Stimulated activated CD4-positive, alpha-beta T cell treated with anti-CD3 and anti-CD28 coated beads, Interleukin-2, amount 100 ng/mL, for 48 hours (primary cell): ENCODE results near the gene CXCL9.
"Not testable (repeated sequence)": the region's sequence is repeated elsewhere in the genome, so short reads cannot be mapped to it uniquely, and the experiment has no call there.

Source experiments
- DNase-seq, 2 donors: peaks; one replicate each; pipeline ENCODE4 v3.0.0-alpha.2; 2020

CXCL9 gene

DNA sequence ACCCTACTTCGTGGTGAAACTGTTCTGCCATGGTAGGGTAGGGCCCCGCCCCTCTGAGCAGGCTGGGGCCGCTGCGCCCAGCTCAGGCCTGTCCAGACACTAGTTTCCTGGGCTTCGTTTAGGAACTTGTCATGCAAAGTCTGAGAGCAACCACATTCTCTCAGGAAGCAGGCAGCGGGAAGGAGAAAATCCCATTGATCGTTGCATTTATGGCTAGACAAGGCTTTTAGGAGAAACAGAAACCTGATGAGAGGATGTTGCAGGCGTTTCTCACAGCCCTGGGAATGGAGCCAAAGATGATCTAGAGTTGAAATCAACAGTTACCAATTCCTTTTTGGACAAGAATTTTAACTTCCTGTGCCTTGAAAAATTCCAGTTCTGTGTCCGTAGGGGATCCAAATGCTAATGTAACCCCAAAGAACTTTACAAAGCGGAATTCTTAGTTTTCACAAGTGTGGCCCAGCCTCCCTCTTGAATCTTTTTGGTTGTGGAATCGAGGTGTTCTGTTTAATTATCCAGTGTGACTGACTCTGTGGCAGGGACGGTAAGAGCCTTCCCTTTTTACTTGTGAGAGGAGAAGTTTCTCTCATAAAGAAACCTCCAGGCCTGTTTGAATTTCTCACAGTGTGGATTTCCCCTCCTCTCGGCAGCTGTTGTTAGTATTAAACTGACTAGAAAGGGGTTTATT lies 4.5 kb upstream of the CXCL9 start:
- no peak for DNase-seq

DNA sequence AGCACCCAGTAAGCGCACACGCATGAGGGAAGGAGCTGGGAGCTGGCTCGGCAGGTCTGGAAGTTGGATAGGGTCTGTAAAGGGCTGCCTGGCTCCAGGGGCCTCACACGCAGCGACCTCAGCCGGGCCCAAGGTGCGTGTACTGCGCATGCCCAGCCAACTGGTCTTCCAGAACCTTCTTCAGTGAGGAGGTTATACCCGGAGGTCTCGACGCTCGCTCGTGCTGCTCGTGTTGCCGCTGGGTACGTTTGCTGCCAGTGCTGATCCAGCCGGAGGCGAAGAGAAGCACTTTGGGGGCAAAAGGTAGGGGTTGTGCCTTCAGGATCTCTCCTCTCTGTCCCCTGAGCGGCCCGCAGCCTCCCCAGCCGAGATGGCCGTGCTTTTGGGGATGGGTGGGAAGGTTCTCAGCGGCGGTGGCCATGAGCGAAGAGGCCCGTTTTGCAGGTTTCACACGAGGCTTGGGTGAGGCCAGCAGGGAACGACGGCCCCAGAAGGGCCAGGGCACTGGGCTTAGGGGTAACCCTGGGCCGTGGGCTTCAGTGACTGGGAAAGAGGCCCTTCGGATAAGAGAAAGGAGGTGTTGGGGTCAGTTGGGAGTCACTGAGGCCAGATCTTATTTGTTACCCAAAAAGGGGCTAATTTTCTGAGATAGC lies 3.8 kb upstream of the CXCL9 start:
- no peak for DNase-seq

DNA sequence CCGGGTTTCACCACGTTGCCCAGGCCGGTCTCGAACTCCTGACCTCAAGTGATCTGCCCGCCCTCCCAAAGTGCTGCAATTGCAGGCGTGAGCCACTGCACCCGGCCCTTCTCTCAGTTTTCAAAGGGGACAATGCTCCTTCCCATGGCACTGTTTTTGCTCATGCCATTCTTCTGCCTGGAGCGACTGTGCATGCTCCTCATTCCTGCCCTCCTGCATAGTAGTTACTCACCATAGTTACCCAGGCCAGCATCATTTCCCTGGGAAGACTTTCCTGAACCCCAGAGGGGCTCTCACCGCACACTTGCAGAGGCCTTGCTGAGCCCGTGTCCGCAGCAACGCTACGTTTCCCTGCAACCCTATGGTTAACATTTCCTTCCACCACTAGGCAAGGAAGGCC lies 3.3 kb upstream of the CXCL9 start:
- no peak for DNase-seq

DNA sequence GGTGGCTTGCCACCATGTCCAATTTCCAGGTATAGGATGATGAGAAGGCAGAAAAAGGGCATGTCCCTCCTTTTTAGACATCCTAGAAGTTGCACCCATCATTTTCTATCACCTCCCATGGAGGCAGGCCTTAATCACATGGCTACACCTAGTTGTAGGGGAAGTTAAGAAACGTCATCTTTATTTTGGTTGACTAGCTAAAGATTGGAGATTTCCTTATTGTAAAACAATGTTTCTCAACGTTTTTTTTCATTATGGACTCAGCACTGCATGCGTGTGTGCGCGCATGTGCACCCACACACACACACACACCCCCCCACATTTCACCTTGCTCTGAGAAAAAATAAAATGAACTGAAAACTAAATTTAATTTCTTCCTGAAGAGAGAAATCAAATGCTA lies 2.0 kb upstream of the CXCL9 start:
- DNase-seq: no peak

DNA sequence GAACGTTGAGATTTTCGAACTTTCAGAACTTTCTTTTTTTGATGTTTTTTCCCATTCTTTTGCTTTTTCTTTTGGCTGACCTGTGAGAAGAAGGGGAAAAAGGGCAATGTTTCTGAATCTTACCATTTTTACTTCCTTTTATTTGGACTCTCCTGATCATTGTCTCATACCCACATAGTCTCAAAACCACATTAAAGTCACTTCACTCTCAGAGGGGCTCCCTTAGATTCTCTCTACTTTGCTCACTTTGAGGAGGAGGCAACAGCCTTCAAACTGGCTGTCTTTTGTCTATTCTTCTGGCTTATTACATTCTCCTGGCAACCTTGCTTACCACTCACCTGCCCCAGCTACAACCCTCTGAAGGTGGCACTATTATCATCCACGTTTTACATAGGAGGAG lies 3.7 kb downstream of the CXCL9 start:
- DNase-seq: no peak

DNA sequence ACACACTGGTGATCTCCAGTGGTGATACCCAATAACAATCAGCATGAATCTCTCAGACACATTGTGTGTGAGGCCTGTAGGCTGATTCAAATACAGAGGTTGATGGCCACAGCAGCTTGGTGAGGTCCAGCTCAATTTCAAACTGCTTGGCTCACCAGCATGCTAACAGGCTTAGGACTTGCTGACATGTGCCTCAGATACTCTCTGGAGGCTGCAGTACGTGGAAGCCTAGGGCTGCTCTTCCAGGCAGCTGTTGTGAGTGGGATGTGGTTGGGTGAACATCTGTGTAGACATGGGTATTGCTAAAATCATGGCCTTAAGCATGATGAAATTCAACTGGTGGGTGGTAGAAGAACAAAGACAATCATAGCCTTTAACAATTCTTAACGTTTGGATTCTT lies 4.3 kb downstream of the CXCL9 start:
- DNase-seq: no peak

DNA sequence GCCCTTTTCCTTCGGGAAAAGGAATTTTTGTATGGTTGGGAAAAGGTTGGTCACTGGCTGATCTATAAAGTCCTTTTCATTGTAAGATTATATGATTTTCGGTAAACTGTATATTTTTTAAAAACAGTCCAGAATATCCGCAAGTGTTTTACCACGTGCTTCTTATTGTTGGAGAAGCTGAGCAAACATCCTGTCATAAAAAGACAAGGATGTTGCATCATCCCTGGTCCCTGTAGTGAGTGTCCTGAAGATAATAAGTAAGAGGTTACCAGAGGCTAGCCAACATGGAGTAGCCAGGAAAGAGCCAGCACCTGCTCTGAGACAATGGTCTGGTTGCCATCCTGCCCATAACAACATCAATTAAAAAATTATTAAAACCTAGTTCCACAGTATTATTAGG lies 5.1 kb downstream of the CXCL9 start:
- DNase-seq: no peak

DNA sequence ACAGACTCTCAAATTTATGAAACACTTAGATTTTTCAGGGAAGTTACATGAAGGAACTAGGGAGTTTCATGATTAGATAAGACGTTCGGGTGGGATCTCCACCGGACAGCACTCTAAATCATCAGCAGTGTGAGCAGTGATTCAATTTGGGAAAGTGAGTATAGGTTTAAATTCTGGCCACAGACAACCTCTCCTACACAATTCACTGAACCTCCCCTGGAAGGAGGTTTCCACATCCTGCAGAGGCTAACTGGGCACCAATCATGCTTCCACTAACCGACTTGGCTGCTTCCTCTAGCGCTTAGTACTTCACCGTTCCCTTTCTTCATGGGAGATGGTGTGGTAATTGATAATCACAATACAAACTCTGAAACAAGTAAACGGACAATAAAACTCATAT lies 5.6 kb downstream of the CXCL9 start:
- no peak for DNase-seq

DNA sequence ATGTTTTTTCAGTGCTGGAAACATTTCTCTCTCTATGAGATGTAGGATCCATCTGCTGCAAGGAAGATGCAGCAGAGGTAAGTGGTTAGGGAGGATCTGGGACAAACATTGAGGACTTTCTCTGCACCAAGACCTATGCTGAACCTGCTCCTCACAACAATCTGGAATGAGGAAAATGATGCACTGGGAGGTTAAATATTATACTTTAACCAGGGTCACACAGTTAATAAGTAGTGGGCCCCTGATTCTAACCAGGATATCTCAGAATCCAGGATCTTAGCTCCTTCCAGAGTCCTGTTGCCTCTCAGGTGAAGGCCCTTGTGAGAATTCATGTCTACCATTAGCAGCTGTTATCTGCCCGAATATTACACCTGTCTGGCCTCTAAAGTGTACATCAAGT lies 7.0 kb downstream of the CXCL9 start:
- no peak for DNase-seq

DNA sequence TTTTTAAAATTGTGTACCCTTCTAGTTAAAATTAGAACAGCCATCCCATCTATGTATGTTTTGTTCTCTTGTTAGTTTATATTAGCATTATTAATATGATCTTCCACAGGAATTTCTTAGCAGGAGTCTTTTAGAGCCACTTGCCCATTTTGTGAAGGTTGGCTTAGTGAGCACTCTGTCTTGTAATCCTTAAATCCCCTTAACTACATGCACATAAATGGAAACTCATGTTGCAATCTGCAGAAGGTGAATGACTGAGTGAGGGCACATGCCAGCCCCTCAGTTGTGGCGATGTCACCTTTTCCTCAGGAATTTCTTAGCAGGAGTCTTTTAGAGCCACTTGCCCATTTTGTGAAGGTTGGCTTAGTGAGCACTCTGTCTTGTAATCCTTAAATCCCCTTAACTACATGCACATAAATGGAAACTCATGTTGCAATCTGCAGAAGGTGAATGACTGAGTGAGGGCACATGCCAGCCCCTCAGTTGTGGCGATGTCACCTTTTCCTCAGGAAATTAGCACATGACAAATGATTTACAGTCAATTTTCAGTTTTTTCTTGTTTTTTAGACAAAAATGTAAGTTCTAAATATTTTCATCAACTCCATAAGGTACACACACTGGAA lies 8.7 kb downstream of the CXCL9 start:
- DNase-seq: not testable (repeated sequence)

DNA sequence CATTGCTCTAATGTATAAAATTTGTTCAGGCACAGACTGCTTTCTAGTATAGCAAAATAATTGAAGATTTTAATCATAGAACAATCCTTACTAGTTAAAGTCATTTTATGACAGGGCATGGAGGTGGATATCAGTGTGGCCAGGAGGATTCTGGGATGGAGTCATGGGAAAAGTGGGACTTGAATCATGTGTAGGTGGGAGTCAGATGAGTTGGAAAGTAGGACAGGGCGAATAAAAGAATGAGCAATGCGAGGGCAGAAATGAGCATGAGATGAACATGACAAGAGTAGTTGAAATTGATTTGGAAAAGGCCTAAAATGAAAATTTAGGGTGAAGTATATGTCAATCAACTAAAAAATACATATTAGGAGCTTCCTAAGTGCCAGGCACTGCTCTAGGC lies 9.4 kb downstream of the CXCL9 start:
- DNase-seq: no peak

DNA sequence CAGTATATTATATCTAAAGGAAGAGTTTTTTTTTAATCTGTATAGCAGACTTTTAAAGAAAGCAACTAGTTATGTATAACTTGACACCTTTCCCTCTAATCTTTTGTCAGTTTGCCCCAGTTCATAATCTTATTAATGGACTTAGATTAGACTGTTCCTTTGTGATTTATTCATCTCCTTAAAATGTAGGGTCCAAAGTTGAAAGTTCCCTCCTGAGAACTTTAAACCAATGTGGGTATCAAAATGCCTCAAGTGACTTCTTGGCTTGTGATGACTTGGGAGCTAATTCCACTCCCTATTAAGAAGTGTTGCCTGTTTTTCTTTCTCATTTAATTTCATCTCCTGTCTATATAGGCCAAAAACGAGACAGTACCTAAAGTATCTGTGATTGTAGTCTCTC lies 10.2 kb downstream of the CXCL9 start:
- no peak for DNase-seq

DNA sequence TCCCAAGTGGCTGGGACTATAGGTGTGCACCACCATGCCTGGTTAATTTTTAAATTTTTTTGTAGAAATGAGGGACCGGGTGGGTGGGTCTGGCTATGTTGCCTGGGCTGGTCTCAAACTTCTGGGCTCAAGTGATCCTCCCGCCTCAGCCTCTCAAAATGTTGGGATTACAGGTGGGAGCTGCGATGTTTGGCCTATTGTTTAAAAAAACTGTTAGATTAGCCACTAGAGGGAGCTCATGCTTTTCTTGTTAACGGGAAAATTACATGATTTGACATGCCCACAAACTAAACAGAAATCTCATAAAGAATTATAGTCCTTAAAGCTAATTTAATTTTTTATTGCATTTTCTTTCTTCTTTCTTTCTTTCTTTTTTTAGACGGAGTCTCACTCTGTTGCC lies 11.6 kb downstream of the CXCL9 start:
- no peak for DNase-seq

DNA sequence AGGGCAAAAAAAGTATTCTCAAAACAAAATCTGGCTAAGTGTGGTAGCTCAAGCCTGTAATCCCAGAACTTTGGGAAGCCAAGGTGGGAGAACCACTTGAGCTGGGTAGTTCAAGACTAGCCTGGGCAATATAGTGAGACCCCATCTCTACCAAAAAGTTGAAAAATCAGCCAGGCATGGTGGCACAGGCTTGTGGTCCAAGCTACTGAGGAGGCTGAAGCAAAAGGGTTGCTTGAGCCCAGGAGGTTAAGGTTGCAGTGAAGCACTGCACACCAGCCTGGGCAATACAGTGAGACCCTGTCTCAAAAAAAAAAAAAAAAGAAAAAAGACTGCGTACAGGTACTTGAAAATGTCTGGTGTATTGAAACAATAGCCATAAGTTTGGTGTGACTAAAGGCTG lies 14.8 kb downstream of the CXCL9 start:
- DNase-seq: no peak

DNA sequence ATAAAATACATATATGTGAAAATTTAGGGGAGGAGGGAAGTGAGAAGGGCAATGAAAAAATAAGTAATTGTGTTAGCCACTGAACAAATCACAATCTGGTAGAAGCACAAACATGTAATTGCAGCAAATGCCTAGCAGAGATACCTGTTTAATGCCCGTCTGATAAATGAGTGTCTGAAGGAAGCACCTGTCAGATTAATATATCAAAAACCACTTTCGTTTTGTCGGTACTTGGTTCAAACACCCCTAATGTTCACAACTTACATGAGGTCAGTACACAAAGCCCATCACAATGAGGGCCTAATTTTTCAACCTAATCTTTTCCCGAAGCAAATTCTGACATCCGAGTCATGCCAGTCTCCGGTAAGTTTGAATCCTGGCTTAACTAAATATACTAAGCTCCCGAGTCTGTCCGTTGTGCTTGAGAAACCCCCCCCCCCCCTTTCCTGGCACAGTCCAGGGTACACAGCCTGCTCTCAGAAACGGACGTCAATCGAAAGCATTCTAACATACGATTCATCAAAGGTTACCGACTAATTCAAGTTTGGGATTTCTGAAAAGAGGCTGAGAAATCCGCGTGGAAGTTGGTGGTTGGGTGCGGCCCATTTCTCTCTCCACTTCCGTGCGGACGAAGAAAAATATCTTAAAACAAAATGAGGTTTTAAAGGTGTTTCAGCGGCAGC lies 17.3 kb downstream of the CXCL9 start:
- no peak for DNase-seq

DNA sequence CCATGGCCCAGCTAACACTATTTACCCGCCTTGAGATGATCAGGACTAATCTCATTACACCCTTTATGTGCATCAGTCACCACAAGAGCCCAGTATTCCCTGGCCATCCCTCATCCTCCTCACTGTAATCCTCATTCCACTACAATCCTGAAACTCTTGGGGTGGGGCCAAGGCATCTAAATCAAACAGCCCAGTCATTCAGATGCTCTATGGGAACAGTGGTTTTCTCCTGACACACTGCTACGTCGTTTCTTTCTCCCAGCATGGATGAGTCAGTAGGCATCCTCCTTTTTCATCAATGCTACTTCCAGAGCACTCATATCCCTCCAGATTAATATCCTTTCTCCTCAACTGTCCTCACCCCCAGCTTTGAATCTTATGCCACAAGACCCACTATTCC lies 22.2 kb downstream of the CXCL9 start:
- DNase-seq: no peak

DNA sequence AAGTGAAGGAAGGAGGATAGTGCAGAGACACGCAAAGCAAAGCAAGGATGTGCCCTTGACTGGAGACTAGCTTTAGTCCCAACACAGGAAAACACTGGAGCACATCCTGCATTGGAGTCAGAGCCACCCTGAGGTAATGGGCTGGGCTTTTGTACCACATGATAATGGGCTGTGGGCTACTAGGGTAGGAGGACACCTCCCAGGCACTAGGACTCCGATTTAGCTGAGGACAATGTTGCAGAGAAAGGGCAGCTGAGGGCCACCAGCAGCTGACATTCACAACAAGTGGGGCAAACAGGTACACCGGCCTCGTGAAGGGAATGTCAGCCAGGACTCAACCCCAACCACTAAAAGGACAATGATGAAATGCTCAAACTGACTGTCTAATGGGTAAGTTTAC lies 26.7 kb downstream of the CXCL9 start:
- DNase-seq: no peak

DNA sequence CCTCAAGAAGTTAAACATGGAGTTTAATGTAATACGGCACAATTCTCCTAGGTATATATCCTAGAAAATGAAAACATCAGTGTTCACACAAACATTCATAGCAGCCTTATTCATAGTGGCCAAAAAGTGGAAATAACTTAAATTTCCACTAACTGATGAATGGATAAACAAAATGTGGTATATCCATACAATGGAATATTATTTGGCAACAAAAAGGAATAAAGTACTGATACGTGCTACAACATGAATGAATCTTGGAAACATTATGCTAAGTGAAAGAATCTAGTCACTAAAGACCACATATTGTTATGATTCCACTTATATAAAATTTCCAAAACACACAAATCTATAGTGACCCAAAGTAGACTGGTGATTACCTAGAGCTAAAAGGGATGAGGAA lies 31.1 kb downstream of the CXCL9 start:
- DNase-seq: no peak

DNA sequence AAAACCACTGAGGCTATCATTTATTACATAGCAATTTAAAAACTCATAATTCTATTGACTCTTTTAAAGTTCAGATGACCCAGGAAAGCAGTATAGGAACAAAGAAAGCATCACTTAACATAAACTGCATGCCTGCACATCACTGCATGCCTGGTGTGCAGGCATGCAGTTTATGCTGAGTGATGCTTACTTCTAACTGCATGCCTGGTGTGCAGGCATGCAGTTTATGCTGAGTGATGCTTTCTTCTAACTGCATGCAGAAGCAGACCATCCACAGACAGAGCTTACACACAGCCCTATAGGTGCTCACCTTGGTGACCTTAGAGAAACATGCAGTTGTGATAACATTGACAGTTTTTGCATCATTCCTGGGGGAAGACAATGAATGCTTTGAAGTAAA lies 33.5 kb downstream of the CXCL9 start:
- no peak for DNase-seq

DNA sequence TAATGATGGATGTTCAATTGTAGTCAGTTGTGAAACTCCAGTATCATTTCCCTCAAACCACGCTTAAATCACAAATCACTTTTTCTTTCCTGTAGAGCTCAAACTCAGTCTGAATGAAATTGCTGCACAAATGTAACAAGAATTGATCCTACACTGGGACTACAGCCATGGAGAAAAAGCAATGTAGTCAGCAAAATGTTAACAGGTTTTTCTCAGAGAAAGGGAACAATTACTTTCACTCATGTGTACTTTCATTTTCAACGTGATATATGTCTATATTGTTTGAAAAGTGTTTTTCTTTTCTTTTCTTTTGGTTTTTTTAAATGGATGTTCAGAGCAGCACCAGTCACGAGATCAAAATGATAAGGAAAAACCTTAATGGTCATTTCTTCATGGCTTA lies 39.2 kb downstream of the CXCL9 start:
- no peak for DNase-seq

DNA sequence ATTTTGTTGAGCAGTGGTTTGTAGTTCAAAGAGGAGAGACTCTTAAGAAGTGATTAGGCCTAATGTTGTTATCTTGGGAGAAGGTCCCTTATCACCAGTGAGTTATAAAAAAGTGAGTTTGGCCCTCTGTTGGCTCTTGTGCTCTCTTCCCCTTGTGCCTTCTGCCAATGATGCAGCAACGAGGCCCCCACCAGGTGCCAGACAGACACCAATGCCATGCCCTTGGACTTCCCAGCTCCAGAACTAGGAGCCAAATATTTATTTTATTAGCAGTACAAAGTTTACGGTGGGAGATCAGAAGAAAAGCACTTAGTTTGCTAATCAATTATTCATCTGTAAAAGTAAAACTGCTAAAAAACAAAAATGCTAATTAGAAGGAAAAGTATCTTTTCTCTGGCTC lies 43.8 kb downstream of the CXCL9 start:
- no peak for DNase-seq

DNA sequence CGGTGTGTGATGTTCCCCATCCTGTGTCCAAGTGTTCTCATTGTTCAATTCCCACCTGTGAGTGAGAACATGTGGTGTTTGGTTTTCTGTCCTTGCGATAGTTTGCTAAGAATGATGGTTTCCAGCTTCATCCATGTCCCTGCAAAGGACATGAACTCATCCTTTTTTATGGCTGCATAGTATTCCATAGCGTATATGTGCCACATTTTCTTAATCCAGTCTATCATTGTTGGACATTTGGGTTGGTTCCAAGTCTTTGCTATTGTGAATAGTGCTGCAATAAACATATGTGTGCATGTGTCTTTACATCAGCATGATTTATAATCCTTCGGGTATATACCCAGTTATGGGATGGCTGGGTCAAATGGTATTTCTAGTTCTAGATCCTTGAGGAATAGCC lies 45.2 kb downstream of the CXCL9 start:
- DNase-seq: not testable (repeated sequence)

DNA sequence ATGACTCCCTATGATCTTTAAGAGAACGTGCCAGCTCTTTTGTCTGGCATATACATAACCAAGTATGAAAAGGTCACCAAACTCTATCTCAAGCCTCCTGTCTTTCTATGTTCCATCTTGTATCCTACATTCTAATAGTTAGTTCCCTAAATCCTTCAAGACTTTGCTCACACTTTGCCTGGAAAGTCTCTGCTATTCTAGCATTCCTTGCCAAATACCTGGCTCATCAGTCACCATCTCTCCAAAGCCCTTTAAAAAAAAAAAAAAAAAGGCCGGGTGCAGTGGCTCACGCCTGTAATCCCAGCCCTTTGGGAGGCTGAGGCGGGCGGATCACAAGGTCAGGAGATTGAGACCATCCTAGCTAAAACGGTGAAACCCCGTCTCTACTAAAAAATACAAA lies 48.8 kb downstream of the CXCL9 start:
- not testable (repeated sequence) for DNase-seq

DNA sequence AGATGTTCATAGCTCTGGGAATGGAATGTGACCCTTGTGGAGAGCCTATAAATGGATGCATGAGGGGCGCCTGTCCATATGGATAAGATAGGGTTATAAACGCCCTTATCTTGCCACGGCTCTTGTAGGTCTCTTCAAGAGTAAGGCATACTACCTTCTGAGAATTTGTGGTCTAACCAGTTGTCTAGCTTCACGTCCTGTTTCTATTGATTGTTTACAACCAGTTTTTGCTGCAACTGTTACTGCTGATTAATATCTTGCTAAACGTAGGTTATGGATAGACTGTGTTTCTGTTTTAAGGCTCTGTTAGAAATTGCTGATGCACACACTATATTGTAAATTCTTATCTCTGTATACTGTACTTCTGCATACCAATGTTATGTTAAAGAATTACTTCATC lies 52.5 kb downstream of the CXCL9 start:
- not testable (repeated sequence) for DNase-seq
